HepG2 (cell line): Measurements from ENCODE around the gene SIAE. TPM values are rescaled to one million over a fixed set of nuclear protein-coding genes. Genes with fewer than 3 reads are reported as not detected.

Experiments
- ATAC-seq: fragments of 200-7000 bp; cut with Tn5 transposase; 3 replicates; pipeline ENCODE4 v1.9.1; 2020; ENCODE audit warnings: mild to moderate bottlenecking, moderate library complexity
- BruUV-seq: library from RNA; stranded (reverse); fragments of 400-500 nt; replicated peaks from 2 replicates; lab custom pipeline; 2021; lab: Mats Ljungman, UMichigan
- CTCF ChIA-PET: fragments of 300-600 bp; formaldehyde crosslinking; extraction: SDS; loops from one replicate; lab custom pipeline; 2021; ENCODE audit warnings: low total read pairs, inconsistent platforms, low intra/inter-chr PET ratio; lab: Yijun Ruan, JAX
- POLR2A ChIA-PET: fragments of 350-600 bp; sonication (Branson Sonifier 250); formaldehyde crosslinking; loops from one replicate; lab custom pipeline; 2020; ENCODE audit warnings: antibody characterized with exemption, inconsistent platforms; lab: Yijun Ruan, JAX
- DNase-seq: peaks from one replicate; pipeline ENCODE4 v3.0.0-alpha.2; 2015; ENCODE audit warnings: low spot score
- FAIRE-seq: peaks from 3 replicates; lab custom pipeline; 2011; peaks lifted over from hg19 to GRCh38; lab: Jason Lieb, UNC
- H2AFZ ChIP-seq: one replicate; pipeline ENCODE4 v1.6.1; 2011; ENCODE audit warnings: low read length, inconsistent platforms
- H3K27ac ChIP-seq: fragments of 300-600 bp; 3 replicates; pipeline ENCODE4 v1.8.0; 2011; ENCODE audit warnings: mixed run types, mild to moderate bottlenecking, mixed read lengths, low read length, inconsistent platforms; ENCODE audit not compliant: insufficient read depth; ENCODE audit errors: extremely low read length
- H3K27me3 ChIP-seq, 2 experiments: fragments of 200-600 bp in 1 of 2; 2 replicates in 1 of 2; 3 replicates in 1 of 2; pipeline versions ENCODE4 v1.6.0 to v1.8.0; 2011; ENCODE audit warnings: low read length in 2 of 2, mild to moderate bottlenecking in 2 of 2, moderate library complexity in 2 of 2, inconsistent platforms in 1 of 2; ENCODE audit not compliant: insufficient read depth in 2 of 2, control insufficient read depth in 1 of 2
- H3K36me3 ChIP-seq, 2 experiments: fragments of 200-600 bp in 1 of 2; replicated peaks in 1 of 2; 2 replicates in 1 of 2; 3 replicates in 1 of 2; pipeline versions ENCODE4 v1.5.1 to v1.8.0; 2011; ENCODE audit warnings: low read length in 2 of 2, inconsistent platforms in 1 of 2; ENCODE audit not compliant: insufficient read depth in 2 of 2, control insufficient read depth in 1 of 2
- H3K4me1 ChIP-seq: 2 replicates; pipeline ENCODE4 v1.5.1; 2012; ENCODE audit warnings: low read length, inconsistent platforms; ENCODE audit not compliant: insufficient read depth
- H3K4me2 ChIP-seq: 2 replicates; pipeline ENCODE4 v1.6.0; 2011; ENCODE audit warnings: low read depth, low read length, inconsistent platforms
- H3K4me3 ChIP-seq, 3 experiments: fragments of 200-600 bp in 1 of 3; sonication (generic), shearing (Covaris generic) in 1 of 3; replicated peaks in 1 of 3; 2 replicates each; pipeline ENCODE4 v1.5.1; 2011 to 2016; ENCODE audit warnings: low read length in 3 of 3, inconsistent platforms in 2 of 3, low read depth in 2 of 3, mild to moderate bottlenecking in 2 of 3, control low read depth in 1 of 3, mixed read lengths in 1 of 3; ENCODE audit not compliant: insufficient read depth in 1 of 3
- H3K79me2 ChIP-seq: one replicate; pipeline ENCODE4 v1.6.1; 2011; ENCODE audit warnings: low read length, inconsistent platforms; ENCODE audit not compliant: insufficient read depth
- H3K9ac ChIP-seq: 2 replicates; pipeline ENCODE4 v1.6.0; 2011; ENCODE audit warnings: mild to moderate bottlenecking, low read depth, low read length, inconsistent platforms; ENCODE audit not compliant: insufficient read depth
- H3K9me3 ChIP-seq: 2 replicates; pipeline ENCODE4 v1.5.1; 2012; ENCODE audit warnings: mild to moderate bottlenecking, low read length
- H4K20me1 ChIP-seq: 2 replicates; pipeline ENCODE4 v1.6.0; 2011; ENCODE audit warnings: inconsistent platforms, mild to moderate bottlenecking, low read length, moderate library complexity; ENCODE audit not compliant: insufficient read depth
- ARID4A ChIP-seq: sonication (generic); formaldehyde crosslinking; IDR thresholded peaks from 2 replicates; pipeline ENCODE4 v1.5.0; 2020; ENCODE audit warnings: mild to moderate bottlenecking, missing genetic modification reagents, borderline replicate concordance
- BCLAF1 ChIP-seq: fragments of 450-650 bp; IDR thresholded peaks from 2 replicates; pipeline ENCODE4 v1.6.1; 2017; ENCODE audit warnings: mild to moderate bottlenecking
- GPBP1L1 ChIP-seq: sonication (generic); formaldehyde crosslinking; IDR thresholded peaks from 2 replicates; pipeline ENCODE4 v1.5.0; 2020; ENCODE audit warnings: mild to moderate bottlenecking, missing genetic modification reagents
- MAFK ChIP-seq, 2 experiments: IDR thresholded peaks in 1 of 2; conservative IDR thresholded peaks in 1 of 2; 2 replicates each; pipeline ENCODE4 v1.6.1; 2011; ENCODE audit warnings: improper control_type of control experiment in 2 of 2, low read length in 2 of 2
- NCOA2 ChIP-seq: sonication (generic); formaldehyde crosslinking; IDR thresholded peaks from 2 replicates; pipeline ENCODE4 v1.8.0; 2022; ENCODE audit warnings: inconsistent platforms
- REPIN1 ChIP-seq: sonication (generic); formaldehyde crosslinking; IDR thresholded peaks from 2 replicates; pipeline ENCODE4 v1.8.0; 2022; ENCODE audit warnings: missing genetic modification reagents, low read depth, mild to moderate bottlenecking, borderline replicate concordance
- SALL2 ChIP-seq: sonication (generic); formaldehyde crosslinking; IDR thresholded peaks from 2 replicates; pipeline ENCODE4 v1.8.1; 2023; ENCODE audit warnings: mild to moderate bottlenecking, missing genetic modification reagents, inconsistent platforms
- SRSF4 ChIP-seq: fragments of 200-400 bp; formaldehyde crosslinking; IDR thresholded peaks from one replicate; pipeline ENCODE4 v1.6.1; 2018; ENCODE audit warnings: mild to moderate bottlenecking, low read depth, low read length, moderate library complexity; ENCODE audit not compliant: poor library complexity, severe bottlenecking
- TSC22D2 ChIP-seq: sonication (generic); formaldehyde crosslinking; IDR thresholded peaks from 2 replicates; pipeline ENCODE4 v1.5.1; 2020; ENCODE audit warnings: missing genetic modification reagents, mild to moderate bottlenecking, borderline replicate concordance
- ZBTB21 ChIP-seq: sonication (generic); formaldehyde crosslinking; IDR thresholded peaks from 2 replicates; pipeline ENCODE4 v1.4.0; 2020; ENCODE audit warnings: missing genetic modification reagents
- WGBS: methylation state at CpG from one replicate; pipeline ENCODE4 v1.1.6; 2017; ENCODE audit warnings: low lambda C conversion rate; 5-methylcytosine and 5-hydroxymethylcytosine counted together
- in situ Hi-C: cut with HindIII; loops from 2 replicates; pipeline ENCODE4 v1.10.0; 2017; ENCODE audit warnings: low pct_unique_long_range_greater_than_20kb; ENCODE audit not compliant: extremely low pct_ligation_motif_present
- intact Hi-C: fragments of 100-400 bp; cut with micrococcal nuclease; formaldehyde crosslinking; loops from one replicate; pipeline ENCODE4 v1.10.0; 2022; ENCODE audit not compliant: unreplicated experiment
- polyA plus RNA-seq, 8 experiments: library from polyadenylated mRNA; depleted of rRNA in 3 of 8; stranded (reverse) in 7 of 8; unstranded in 1 of 8; fragments of >200 nt; fragmentation: Illumina TruSeq in 4 of 8; extraction: Trizol in 4 of 8; gene quantifications; 2 replicates each; pipeline versions ENCODE4 v1.2.1 to v1.2.3, GENCODE V29; 2011 to 2016; ENCODE audit warnings: low read depth in 4 of 8, missing spikeins in 1 of 8, mixed read lengths in 1 of 8; ENCODE audit not compliant: insufficient read depth in 1 of 8
- total RNA-seq, 5 experiments: library from RNA; depleted of rRNA; stranded (reverse); fragments of >200 nt; fragmentation: Illumina TruSeq; extraction: Trizol; gene quantifications; 2 replicates each; pipeline ENCODE4 v1.2.3, GENCODE V29; 2016; ENCODE audit warnings: low read depth in 1 of 5

Gene SIAE
- total and polyA plus RNA-seq, 2 of the 13 experiments (the other 11 are each of a cell fraction or from before 2014, with no cell fraction given) = 7.0 to 22.4 TPM

- no peak for TF ChIP-seq GPBP1L1 (CRISPR knock-in tag)
- TF ChIP-seq MAFK (conservative IDR thresholded peaks at IDR 0.05 in 1 of 2, IDR thresholded peaks at IDR 0.05 in 1 of 2; ENCODE audit: low read length in 2 of 2) = no peak
- no peak for TF ChIP-seq SRSF4
- no peak for TF ChIP-seq SALL2
Observed at GRCh38 chr11:124657904-124658303, 15.6 kb downstream of the SIAE start (continued).

GRCh38 chr11:124656774-124657630 lies 16.5 kb downstream of the SIAE start:
- ChIA-PET POLR2A (no interaction called here), CTCF (no interaction called here)

More at GRCh38 chr11:124656774-124657630, 16.5 kb downstream of the SIAE start:
- Histone ChIP-seq H2AFZ (no peak overlapping the region), H3K79me2 (no peaks in the 10 kb centered on the region), H3K27me3 (no peaks in the 10 kb centered on the region), H3K9me3 (no peaks in the 10 kb centered on the region), H3K4me1 (no peaks in the 10 kb centered on the region), H3K36me3 (no peaks in the 10 kb centered on the region), H3K27ac (no peak overlapping the region), H3K4me3 (no peak overlapping the region), H3K4me2 (no peak overlapping the region), H4K20me1 (no peaks in the 10 kb centered on the region), H3K9ac (no peak overlapping the region)
- FAIRE-seq (no peak), ATAC-seq (no peak), DNase-seq (no peak)
- no peak for TF ChIP-seq NCOA2 (CRISPR knock-in tag)
- TF ChIP-seq TSC22D2 (CRISPR knock-in tag) = no peak
- no peak for TF ChIP-seq REPIN1 (CRISPR knock-in tag)
- no peak for TF ChIP-seq BCLAF1
- no peak for TF ChIP-seq ZBTB21 (CRISPR knock-in tag)
- no peak for TF ChIP-seq ARID4A (CRISPR knock-in tag)
- 94% methylated on average over 16 of the region's 16 CpGs for WGBS
- intact Hi-C loops (no loop called here), in situ Hi-C loops (no loop called here)
- BruUV-seq = no TSS peak
